ENCODE results near the gene EFNA5. TPM values are rescaled to one million over a fixed set of nuclear protein-coding genes. Genes with fewer than 3 reads are reported as not detected.

Gene EFNA5
- total RNA-seq: not detected
- under 1 TPM in 1 of 4 donors, not detected in 3; 0.73 TPM for polyA plus RNA-seq

- Mint-ChIP-seq H3K27me3 (peaks cover 66% of the 10 kb centered on the region), H3K4me1 (peaks cover 0 to 39% (median 7%) of the 10 kb centered on the region in 4 donors), H3K4me3 (peak within 1 kb of the TSS; percentile 15 to 87 (median 78)), H3K27ac (peak within 1 kb of the TSS in 1 of 3 donors; percentile 38), H3K9me3 (peaks cover 0 to 5% (median 0%) of the 10 kb centered on the region in 7 donors), H3K36me3 (no peaks in the 10 kb centered on the region)
- H3K27ac ChIP-seq (ENCODE audit: insufficient read depth, low read length, poor library complexity, severe bottlenecking): no peak within 1 kb of the TSS
- H3K4me3 ChIP-seq (ENCODE audit: low read depth, low read length): peak within 1 kb of the TSS; percentile 32
- no peaks in the 10 kb centered on the region for H3K36me3 ChIP-seq (ENCODE audit: control insufficient read depth, insufficient read depth, low read length)
- H3K27me3 ChIP-seq (ENCODE audit: control insufficient read depth, insufficient read depth, low read length): peaks cover 32% of the 10 kb centered on the region
- DNase-seq (peak in 1 of 3 donors; percentile 56), ATAC-seq (ENCODE audit: low read depth in 2 of 2) (peak in 1 of 2 donors; percentile 30)
- H3K9me3 ChIP-seq (ENCODE audit: control insufficient read depth in 2 of 2, low read length in 2 of 2): no peaks in the 10 kb centered on the region
- peaks cover 41% of the 10 kb centered on the region for H3K4me1 ChIP-seq (ENCODE audit: control insufficient read depth, insufficient read depth, low read length, poor library complexity, severe bottlenecking)
These were observed at the start of gene EFNA5 for GRCh38 chr5:107670932-107671741. EFNA5 (minus strand) TSS chr5:107670937.

- Histone ChIP-seq H3K27me3 (ENCODE audit: control insufficient read depth, insufficient read depth, low read length) (no peaks in the 10 kb centered on the region), H3K4me1 (ENCODE audit: control insufficient read depth, insufficient read depth, low read length, poor library complexity, severe bottlenecking) (no peaks in the 10 kb centered on the region), H3K27ac (ENCODE audit: insufficient read depth, low read length, poor library complexity, severe bottlenecking) (no peak overlapping the region), H3K36me3 (ENCODE audit: control insufficient read depth, insufficient read depth, low read length) (no peaks in the 10 kb centered on the region), H3K4me3 (ENCODE audit: low read depth, low read length) (no peak overlapping the region), H3K9me3 (ENCODE audit: control insufficient read depth in 2 of 2, low read length in 2 of 2) (no peaks in the 10 kb centered on the region)
- ATAC-seq (ENCODE audit: low read depth in 2 of 2) (no peak), DNase-seq (no peak)
- peaks cover 0 to 32% (median 7%) of the 10 kb centered on the region in 7 donors for H3K9me3 Mint-ChIP-seq
- H3K36me3 Mint-ChIP-seq: no peaks in the 10 kb centered on the region
- H3K4me1 Mint-ChIP-seq: no peaks in the 10 kb centered on the region
- no peaks in the 10 kb centered on the region for H3K27me3 Mint-ChIP-seq
- H3K4me3 Mint-ChIP-seq: no peak overlapping the region
- H3K27ac Mint-ChIP-seq: no peak overlapping the region
These were observed 48.4 kb upstream of the EFNA5 start for GRCh38 chr5:107719034-107719606.

GRCh38 chr5:107717816-107718215 is 47.1 kb upstream of the EFNA5 start:
- Histone ChIP-seq H3K36me3 (ENCODE audit: control insufficient read depth, insufficient read depth, low read length) (no peaks in the 10 kb centered on the region), H3K27me3 (ENCODE audit: control insufficient read depth, insufficient read depth, low read length) (no peaks in the 10 kb centered on the region), H3K4me1 (ENCODE audit: control insufficient read depth, insufficient read depth, low read length, poor library complexity, severe bottlenecking) (no peaks in the 10 kb centered on the region), H3K4me3 (ENCODE audit: low read depth, low read length) (no peak overlapping the region), H3K9me3 (ENCODE audit: control insufficient read depth in 2 of 2, low read length in 2 of 2) (no peaks in the 10 kb centered on the region), H3K27ac (ENCODE audit: insufficient read depth, low read length, poor library complexity, severe bottlenecking) (no peak overlapping the region)
- Mint-ChIP-seq H3K4me1 (no peaks in the 10 kb centered on the region), H3K4me3 (no peak overlapping the region), H3K9me3 (peaks cover 0 to 28% (median 10%) of the 10 kb centered on the region in 7 donors), H3K27ac (no peak overlapping the region), H3K36me3 (no peaks in the 10 kb centered on the region), H3K27me3 (no peaks in the 10 kb centered on the region)
- DNase-seq (no peak), ATAC-seq (ENCODE audit: low read depth in 2 of 2) (no peak)

- no peak for ATAC-seq (ENCODE audit: low read depth in 2 of 2)
- H3K4me1 ChIP-seq (ENCODE audit: control insufficient read depth, insufficient read depth, low read length, poor library complexity, severe bottlenecking): no peaks in the 10 kb centered on the region
- H3K4me3 Mint-ChIP-seq: no peak overlapping the region
- no peak overlapping the region for H3K27ac ChIP-seq (ENCODE audit: insufficient read depth, low read length, poor library complexity, severe bottlenecking)
- H3K36me3 Mint-ChIP-seq: no peaks in the 10 kb centered on the region
- peaks cover 0 to 6% (median 2%) of the 10 kb centered on the region in 7 donors for H3K9me3 Mint-ChIP-seq
- H3K27me3 Mint-ChIP-seq: no peaks in the 10 kb centered on the region
- no peak overlapping the region for H3K27ac Mint-ChIP-seq
- no peak for DNase-seq
- H3K4me1 Mint-ChIP-seq: no peaks in the 10 kb centered on the region
- H3K4me3 ChIP-seq (ENCODE audit: low read depth, low read length): no peak overlapping the region
- no peaks in the 10 kb centered on the region for H3K27me3 ChIP-seq (ENCODE audit: control insufficient read depth, insufficient read depth, low read length)
- no peaks in the 10 kb centered on the region for H3K9me3 ChIP-seq (ENCODE audit: control insufficient read depth in 2 of 2, low read length in 2 of 2)
- H3K36me3 ChIP-seq (ENCODE audit: control insufficient read depth, insufficient read depth, low read length): no peaks in the 10 kb centered on the region
These were observed 42.5 kb upstream of the EFNA5 start for GRCh38 chr5:107713228-107713627.

- Mint-ChIP-seq H3K27ac (no peak overlapping the region), H3K4me1 (no peaks in the 10 kb centered on the region)
- ATAC-seq (ENCODE audit: low read depth in 2 of 2): no peak
These were observed 41.7 kb upstream of the EFNA5 start for GRCh38 chr5:107712359-107712870.

GRCh38 chr5:107705402-107706014 is 34.8 kb upstream of the EFNA5 start:
- Histone ChIP-seq H3K4me1 (ENCODE audit: control insufficient read depth, insufficient read depth, low read length, poor library complexity, severe bottlenecking) (no peaks in the 10 kb centered on the region), H3K36me3 (ENCODE audit: control insufficient read depth, insufficient read depth, low read length) (no peaks in the 10 kb centered on the region), H3K4me3 (ENCODE audit: low read depth, low read length) (no peak overlapping the region), H3K27me3 (ENCODE audit: control insufficient read depth, insufficient read depth, low read length) (no peaks in the 10 kb centered on the region), H3K27ac (ENCODE audit: insufficient read depth, low read length, poor library complexity, severe bottlenecking) (no peak overlapping the region), H3K9me3 (ENCODE audit: control insufficient read depth in 2 of 2, low read length in 2 of 2) (no peaks in the 10 kb centered on the region)
- no peak for DNase-seq
- Mint-ChIP-seq H3K9me3 (peaks cover 0 to 12% (median 2%) of the 10 kb centered on the region in 7 donors), H3K27me3 (peaks cover 4% of the 10 kb centered on the region), H3K4me1 (no peaks in the 10 kb centered on the region), H3K4me3 (no peak overlapping the region), H3K36me3 (no peaks in the 10 kb centered on the region), H3K27ac (no peak overlapping the region)
- no peak for ATAC-seq (ENCODE audit: low read depth in 2 of 2)

More at GRCh38 chr5:107712359-107712870, 41.7 kb upstream of the EFNA5 start:
- no peak for DNase-seq
- Histone ChIP-seq H3K9me3 (ENCODE audit: control insufficient read depth in 2 of 2, low read length in 2 of 2) (no peaks in the 10 kb centered on the region), H3K4me3 (ENCODE audit: low read depth, low read length) (no peak overlapping the region), H3K27me3 (ENCODE audit: control insufficient read depth, insufficient read depth, low read length) (no peaks in the 10 kb centered on the region), H3K36me3 (ENCODE audit: control insufficient read depth, insufficient read depth, low read length) (no peaks in the 10 kb centered on the region), H3K27ac (ENCODE audit: insufficient read depth, low read length, poor library complexity, severe bottlenecking) (no peak overlapping the region), H3K4me1 (ENCODE audit: control insufficient read depth, insufficient read depth, low read length, poor library complexity, severe bottlenecking) (no peaks in the 10 kb centered on the region)
- no peaks in the 10 kb centered on the region for H3K36me3 Mint-ChIP-seq
- no peaks in the 10 kb centered on the region for H3K27me3 Mint-ChIP-seq
- H3K4me3 Mint-ChIP-seq: no peak overlapping the region
- peaks cover 0 to 6% (median 2%) of the 10 kb centered on the region in 7 donors for H3K9me3 Mint-ChIP-seq

- H3K4me3 Mint-ChIP-seq: no peak overlapping the region
- DNase-seq: no peak
- H3K27ac ChIP-seq (ENCODE audit: insufficient read depth, low read length, poor library complexity, severe bottlenecking): no peak overlapping the region
- H3K4me3 ChIP-seq (ENCODE audit: low read depth, low read length): no peak overlapping the region
- H3K9me3 ChIP-seq (ENCODE audit: control insufficient read depth in 2 of 2, low read length in 2 of 2): no peaks in the 10 kb centered on the region
- H3K4me1 Mint-ChIP-seq: no peaks in the 10 kb centered on the region
- no peaks in the 10 kb centered on the region for H3K36me3 Mint-ChIP-seq
- no peaks in the 10 kb centered on the region for H3K36me3 ChIP-seq (ENCODE audit: control insufficient read depth, insufficient read depth, low read length)
- no peak for ATAC-seq (ENCODE audit: low read depth in 2 of 2)
- H3K4me1 ChIP-seq (ENCODE audit: control insufficient read depth, insufficient read depth, low read length, poor library complexity, severe bottlenecking): no peaks in the 10 kb centered on the region
- no peak overlapping the region for H3K27ac Mint-ChIP-seq
- H3K9me3 Mint-ChIP-seq: peaks cover 0 to 12% (median 2%) of the 10 kb centered on the region in 7 donors
- no peaks in the 10 kb centered on the region for H3K27me3 ChIP-seq (ENCODE audit: control insufficient read depth, insufficient read depth, low read length)
- H3K27me3 Mint-ChIP-seq: peaks cover 4% of the 10 kb centered on the region
These were observed 34.1 kb upstream of the EFNA5 start for GRCh38 chr5:107704681-107705401.

Measured in CD4-positive, CD25-positive, alpha-beta regulatory T cell (primary cell).